GM23338 (cell line): Measurements from ENCODE around the gene MPRIP. TPM values are rescaled to one million over a fixed set of nuclear protein-coding genes. Genes with fewer than 3 reads are reported as not detected.

Source experiments
- ATAC-seq: fragments of 200-7000 bp; cut with Tn5 transposase; 3 replicates; pipeline ENCODE4 v1.9.1; 2020
- DNase-seq: peaks from one replicate; pipeline ENCODE4 v3.0.0-alpha.2; 2015; ENCODE audit warnings: low spot score
- H2AFZ ChIP-seq: fragments of 200-600 bp; sonication (generic); 2 replicates; pipeline ENCODE4 v1.8.0; 2016; ENCODE audit warnings: antibody characterized with exemption, mild to moderate bottlenecking, moderate library complexity
- H3F3A ChIP-seq: fragments of 200-600 bp; sonication (generic); replicated peaks from 2 replicates; pipeline ENCODE4 v1.8.0; 2017; ENCODE audit warnings: antibody characterized with exemption, mixed run types, low read depth
- H3K27ac ChIP-seq: fragments of 200-600 bp; sonication (generic); 2 replicates; pipeline ENCODE4 v1.6.1; 2016; ENCODE audit warnings: low read depth
- H3K27me3 ChIP-seq: fragments of 200-600 bp; sonication (generic); 2 replicates; pipeline ENCODE4 v1.8.0; 2016; ENCODE audit warnings: mild to moderate bottlenecking, mixed run types, moderate library complexity; ENCODE audit not compliant: insufficient read depth
- H3K36me3 ChIP-seq: fragments of 200-600 bp; sonication (generic); 2 replicates; pipeline ENCODE4 v1.8.0; 2016; ENCODE audit warnings: mild to moderate bottlenecking; ENCODE audit not compliant: insufficient read depth
- H3K4me1 ChIP-seq: fragments of 200-600 bp; sonication (generic); 2 replicates; pipeline ENCODE4 v1.8.0; 2016; ENCODE audit warnings: mild to moderate bottlenecking, moderate library complexity; ENCODE audit not compliant: insufficient read depth
- H3K4me2 ChIP-seq: fragments of 200-600 bp; sonication (generic); 2 replicates; pipeline ENCODE4 v1.7.1; 2017; ENCODE audit warnings: mixed run types
- H3K4me3 ChIP-seq: fragments of 200-600 bp; sonication (generic); 2 replicates; pipeline ENCODE4 v1.6.1; 2016; ENCODE audit warnings: mixed run types
- H3K79me2 ChIP-seq: fragments of 200-600 bp; sonication (generic); replicated peaks from 2 replicates; pipeline ENCODE4 v1.8.0; 2017; ENCODE audit warnings: mild to moderate bottlenecking; ENCODE audit not compliant: insufficient read depth
- H3K9me2 ChIP-seq: fragments of 200-600 bp; sonication (generic); 2 replicates; pipeline ENCODE4 v1.8.0; 2017; ENCODE audit not compliant: insufficient read depth
- H4K20me1 ChIP-seq: fragments of 200-600 bp; sonication (generic); replicated peaks from 2 replicates; pipeline ENCODE4 v1.8.0; 2017; ENCODE audit warnings: mild to moderate bottlenecking; ENCODE audit not compliant: insufficient read depth
- H3K27ac Mint-ChIP-seq: 2 replicates; pipeline ENCODE4 v1.8.0; 2020; ENCODE audit warnings: inconsistent platforms, mild to moderate bottlenecking, moderate library complexity, mixed read lengths
- H3K27me3 Mint-ChIP-seq: 3 replicates; pipeline ENCODE4 v1.8.0; 2022; ENCODE audit warnings: low read depth, mild to moderate bottlenecking, moderate library complexity, mixed read lengths, inconsistent platforms; ENCODE audit not compliant: insufficient read depth, poor library complexity
- H3K36me3 Mint-ChIP-seq: 3 replicates; pipeline ENCODE4 v1.8.0; 2021; ENCODE audit warnings: low read depth, mild to moderate bottlenecking, inconsistent platforms, moderate library complexity, mixed read lengths
- H3K4me1 Mint-ChIP-seq: 3 replicates; pipeline ENCODE4 v1.8.0; 2020; ENCODE audit warnings: mild to moderate bottlenecking, inconsistent platforms, mixed read lengths
- H3K4me3 Mint-ChIP-seq: 3 replicates; pipeline ENCODE4 v1.8.0; 2021; ENCODE audit warnings: moderate library complexity, mild to moderate bottlenecking, inconsistent platforms, mixed read lengths
- H3K9me3 Mint-ChIP-seq: 3 replicates; pipeline ENCODE4 v1.8.0; 2020; ENCODE audit warnings: moderate library complexity, mild to moderate bottlenecking, inconsistent platforms, mixed read lengths
- CREB1 ChIP-seq: fragments of 250-450 bp; sonication (Bioruptor Pico); IDR thresholded peaks from 2 replicates; pipeline ENCODE4 v1.5.0; 2020; ENCODE audit warnings: low read depth, mild to moderate bottlenecking, moderate library complexity
- EZH2 ChIP-seq: fragments of 200-600 bp; sonication (generic); IDR thresholded peaks from one replicate; pipeline ENCODE4 v1.8.0; 2017; ENCODE audit warnings: antibody characterized with exemption, mild to moderate bottlenecking, low read depth; ENCODE audit not compliant: unreplicated experiment
- EZH2phosphoT487 ChIP-seq: fragments of 200-600 bp; sonication (generic); IDR thresholded peaks from one replicate; pipeline ENCODE4 v1.8.1; 2018; ENCODE audit warnings: antibody characterized with exemption; ENCODE audit not compliant: unreplicated experiment
- JUNB ChIP-seq: IDR thresholded peaks from one replicate; pipeline ENCODE4 v1.6.1; 2016; ENCODE audit warnings: antibody characterized with exemption; ENCODE audit not compliant: unreplicated experiment
- polyA plus RNA-seq: library from polyadenylated mRNA; unstranded; fragments of >200 nt; fragmentation: Nextera tagmentation; extraction: Ambion mirVana; gene quantifications from 2 replicates; pipeline ENCODE4 v1.2.1, GENCODE V29; 2016
- total RNA-seq: library from RNA; depleted of rRNA; stranded (reverse); fragments of >200 nt; shearing (Covaris generic); gene quantifications from 2 replicates; pipeline ENCODE4 v1.2.3, GENCODE V29; 2014
- TF ChIP-seq, protein P1 (sequence below): fragments of 250-450 bp; sonication (Bioruptor Pico); IDR thresholded peaks from 2 replicates; pipeline ENCODE4 v1.5.0; 2020; ENCODE audit warnings: mild to moderate bottlenecking, moderate library complexity
- TF ChIP-seq, protein P2 (sequence below): IDR thresholded peaks from one replicate; pipeline ENCODE4 v1.6.1; 2018; ENCODE audit warnings: antibody characterized with exemption; ENCODE audit not compliant: unreplicated experiment
- TF ChIP-seq, protein P3 (sequence below), 2 experiments: fragments of 200-600 bp in 1 of 2; sonication (generic) in 1 of 2; conservative IDR thresholded peaks; 2 replicates each; pipeline versions ENCODE4 v1.5.1 to v1.6.1; 2016 to 2017; ENCODE audit warnings: antibody characterized with exemption in 2 of 2, low read depth in 2 of 2, mild to moderate bottlenecking in 2 of 2, moderate library complexity in 1 of 2

Gene MPRIP
- total and polyA plus RNA-seq, 2 experiments from 2014 or later: 39.3 to 113 TPM

DNA sequence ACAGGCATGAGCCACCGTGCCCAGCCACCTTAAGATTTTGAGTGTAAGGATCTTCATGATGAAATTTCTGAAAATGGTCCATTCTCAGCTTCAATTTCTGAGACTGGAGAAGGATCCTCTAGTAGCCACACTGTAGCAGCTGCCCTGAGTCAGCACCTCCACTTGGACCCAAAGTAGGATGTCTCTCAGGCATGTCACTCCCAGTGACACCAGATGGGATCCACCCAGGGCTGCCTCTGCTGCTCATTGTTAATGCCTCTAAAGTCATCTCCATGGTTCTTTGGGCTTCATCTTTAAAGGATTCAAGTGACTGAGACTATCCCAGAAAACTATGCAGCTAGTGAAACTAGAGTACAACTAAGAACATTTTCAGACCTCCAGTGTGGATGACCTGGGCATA lies 156.0 kb downstream of the MPRIP start:
- H3K27me3 Mint-ChIP-seq: peaks cover 4% of the 10 kb centered on the region
- no peak overlapping the region for H3K27ac ChIP-seq
- H3F3A ChIP-seq: no peaks in the 10 kb centered on the region
- no peak overlapping the region for H2AFZ ChIP-seq
- no peaks in the 10 kb centered on the region for H4K20me1 ChIP-seq
- no peaks in the 10 kb centered on the region for H3K27me3 ChIP-seq
- no peak for DNase-seq
- H3K9me3 Mint-ChIP-seq: no peaks in the 10 kb centered on the region
- H3K4me1 ChIP-seq: no peaks in the 10 kb centered on the region
- TF ChIP-seq EZH2: no peak
- TF ChIP-seq, protein P1, sequence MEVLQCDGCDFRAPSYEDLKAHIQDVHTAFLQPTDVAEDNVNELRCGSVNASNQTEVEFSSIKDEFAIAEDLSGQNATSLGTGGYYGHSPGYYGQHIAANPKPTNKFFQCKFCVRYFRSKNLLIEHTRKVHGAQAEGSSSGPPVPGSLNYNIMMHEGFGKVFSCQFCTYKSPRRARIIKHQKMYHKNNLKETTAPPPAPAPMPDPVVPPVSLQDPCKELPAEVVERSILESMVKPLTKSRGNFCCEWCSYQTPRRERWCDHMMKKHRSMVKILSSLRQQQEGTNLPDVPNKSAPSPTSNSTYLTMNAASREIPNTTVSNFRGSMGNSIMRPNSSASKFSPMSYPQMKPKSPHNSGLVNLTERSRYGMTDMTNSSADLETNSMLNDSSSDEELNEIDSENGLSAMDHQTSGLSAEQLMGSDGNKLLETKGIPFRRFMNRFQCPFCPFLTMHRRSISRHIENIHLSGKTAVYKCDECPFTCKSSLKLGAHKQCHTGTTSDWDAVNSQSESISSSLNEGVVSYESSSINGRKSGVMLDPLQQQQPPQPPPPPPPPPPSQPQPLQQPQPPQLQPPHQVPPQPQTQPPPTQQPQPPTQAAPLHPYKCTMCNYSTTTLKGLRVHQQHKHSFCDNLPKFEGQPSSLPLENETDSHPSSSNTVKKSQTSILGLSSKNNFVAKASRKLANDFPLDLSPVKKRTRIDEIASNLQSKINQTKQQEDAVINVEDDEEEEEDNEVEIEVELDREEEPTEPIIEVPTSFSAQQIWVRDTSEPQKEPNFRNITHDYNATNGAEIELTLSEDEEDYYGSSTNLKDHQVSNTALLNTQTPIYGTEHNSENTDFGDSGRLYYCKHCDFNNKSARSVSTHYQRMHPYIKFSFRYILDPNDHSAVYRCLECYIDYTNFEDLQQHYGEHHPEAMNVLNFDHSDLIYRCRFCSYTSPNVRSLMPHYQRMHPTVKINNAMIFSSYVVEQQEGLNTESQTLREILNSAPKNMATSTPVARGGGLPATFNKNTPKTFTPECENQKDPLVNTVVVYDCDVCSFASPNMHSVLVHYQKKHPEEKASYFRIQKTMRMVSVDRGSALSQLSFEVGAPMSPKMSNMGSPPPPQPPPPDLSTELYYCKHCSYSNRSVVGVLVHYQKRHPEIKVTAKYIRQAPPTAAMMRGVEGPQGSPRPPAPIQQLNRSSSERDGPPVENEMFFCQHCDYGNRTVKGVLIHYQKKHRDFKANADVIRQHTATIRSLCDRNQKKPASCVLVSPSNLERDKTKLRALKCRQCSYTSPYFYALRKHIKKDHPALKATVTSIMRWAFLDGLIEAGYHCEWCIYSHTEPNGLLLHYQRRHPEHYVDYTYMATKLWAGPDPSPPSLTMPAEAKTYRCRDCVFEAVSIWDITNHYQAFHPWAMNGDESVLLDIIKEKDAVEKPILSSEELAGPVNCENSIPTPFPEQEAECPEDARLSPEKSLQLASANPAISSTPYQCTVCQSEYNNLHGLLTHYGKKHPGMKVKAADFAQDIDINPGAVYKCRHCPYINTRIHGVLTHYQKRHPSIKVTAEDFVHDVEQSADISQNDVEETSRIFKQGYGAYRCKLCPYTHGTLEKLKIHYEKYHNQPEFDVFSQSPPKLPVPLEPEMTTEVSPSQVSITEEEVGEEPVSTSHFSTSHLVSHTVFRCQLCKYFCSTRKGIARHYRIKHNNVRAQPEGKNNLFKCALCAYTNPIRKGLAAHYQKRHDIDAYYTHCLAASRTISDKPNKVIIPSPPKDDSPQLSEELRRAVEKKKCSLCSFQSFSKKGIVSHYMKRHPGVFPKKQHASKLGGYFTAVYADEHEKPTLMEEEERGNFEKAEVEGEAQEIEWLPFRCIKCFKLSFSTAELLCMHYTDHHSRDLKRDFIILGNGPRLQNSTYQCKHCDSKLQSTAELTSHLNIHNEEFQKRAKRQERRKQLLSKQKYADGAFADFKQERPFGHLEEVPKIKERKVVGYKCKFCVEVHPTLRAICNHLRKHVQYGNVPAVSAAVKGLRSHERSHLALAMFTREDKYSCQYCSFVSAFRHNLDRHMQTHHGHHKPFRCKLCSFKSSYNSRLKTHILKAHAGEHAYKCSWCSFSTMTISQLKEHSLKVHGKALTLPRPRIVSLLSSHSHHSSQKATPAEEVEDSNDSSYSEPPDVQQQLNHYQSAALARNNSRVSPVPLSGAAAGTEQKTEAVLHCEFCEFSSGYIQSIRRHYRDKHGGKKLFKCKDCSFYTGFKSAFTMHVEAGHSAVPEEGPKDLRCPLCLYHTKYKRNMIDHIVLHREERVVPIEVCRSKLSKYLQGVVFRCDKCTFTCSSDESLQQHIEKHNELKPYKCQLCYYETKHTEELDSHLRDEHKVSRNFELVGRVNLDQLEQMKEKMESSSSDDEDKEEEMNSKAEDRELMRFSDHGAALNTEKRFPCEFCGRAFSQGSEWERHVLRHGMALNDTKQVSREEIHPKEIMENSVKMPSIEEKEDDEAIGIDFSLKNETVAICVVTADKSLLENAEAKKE (CRISPR knock-in tag): no peak
- no peak for TF ChIP-seq CREB1
- TF ChIP-seq, protein P2, sequence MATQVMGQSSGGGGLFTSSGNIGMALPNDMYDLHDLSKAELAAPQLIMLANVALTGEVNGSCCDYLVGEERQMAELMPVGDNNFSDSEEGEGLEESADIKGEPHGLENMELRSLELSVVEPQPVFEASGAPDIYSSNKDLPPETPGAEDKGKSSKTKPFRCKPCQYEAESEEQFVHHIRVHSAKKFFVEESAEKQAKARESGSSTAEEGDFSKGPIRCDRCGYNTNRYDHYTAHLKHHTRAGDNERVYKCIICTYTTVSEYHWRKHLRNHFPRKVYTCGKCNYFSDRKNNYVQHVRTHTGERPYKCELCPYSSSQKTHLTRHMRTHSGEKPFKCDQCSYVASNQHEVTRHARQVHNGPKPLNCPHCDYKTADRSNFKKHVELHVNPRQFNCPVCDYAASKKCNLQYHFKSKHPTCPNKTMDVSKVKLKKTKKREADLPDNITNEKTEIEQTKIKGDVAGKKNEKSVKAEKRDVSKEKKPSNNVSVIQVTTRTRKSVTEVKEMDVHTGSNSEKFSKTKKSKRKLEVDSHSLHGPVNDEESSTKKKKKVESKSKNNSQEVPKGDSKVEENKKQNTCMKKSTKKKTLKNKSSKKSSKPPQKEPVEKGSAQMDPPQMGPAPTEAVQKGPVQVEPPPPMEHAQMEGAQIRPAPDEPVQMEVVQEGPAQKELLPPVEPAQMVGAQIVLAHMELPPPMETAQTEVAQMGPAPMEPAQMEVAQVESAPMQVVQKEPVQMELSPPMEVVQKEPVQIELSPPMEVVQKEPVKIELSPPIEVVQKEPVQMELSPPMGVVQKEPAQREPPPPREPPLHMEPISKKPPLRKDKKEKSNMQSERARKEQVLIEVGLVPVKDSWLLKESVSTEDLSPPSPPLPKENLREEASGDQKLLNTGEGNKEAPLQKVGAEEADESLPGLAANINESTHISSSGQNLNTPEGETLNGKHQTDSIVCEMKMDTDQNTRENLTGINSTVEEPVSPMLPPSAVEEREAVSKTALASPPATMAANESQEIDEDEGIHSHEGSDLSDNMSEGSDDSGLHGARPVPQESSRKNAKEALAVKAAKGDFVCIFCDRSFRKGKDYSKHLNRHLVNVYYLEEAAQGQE: no peak
- TF ChIP-seq JUNB: no peak
- TF ChIP-seq EZH2phosphoT487: no peak
- TF ChIP-seq, protein P3, sequence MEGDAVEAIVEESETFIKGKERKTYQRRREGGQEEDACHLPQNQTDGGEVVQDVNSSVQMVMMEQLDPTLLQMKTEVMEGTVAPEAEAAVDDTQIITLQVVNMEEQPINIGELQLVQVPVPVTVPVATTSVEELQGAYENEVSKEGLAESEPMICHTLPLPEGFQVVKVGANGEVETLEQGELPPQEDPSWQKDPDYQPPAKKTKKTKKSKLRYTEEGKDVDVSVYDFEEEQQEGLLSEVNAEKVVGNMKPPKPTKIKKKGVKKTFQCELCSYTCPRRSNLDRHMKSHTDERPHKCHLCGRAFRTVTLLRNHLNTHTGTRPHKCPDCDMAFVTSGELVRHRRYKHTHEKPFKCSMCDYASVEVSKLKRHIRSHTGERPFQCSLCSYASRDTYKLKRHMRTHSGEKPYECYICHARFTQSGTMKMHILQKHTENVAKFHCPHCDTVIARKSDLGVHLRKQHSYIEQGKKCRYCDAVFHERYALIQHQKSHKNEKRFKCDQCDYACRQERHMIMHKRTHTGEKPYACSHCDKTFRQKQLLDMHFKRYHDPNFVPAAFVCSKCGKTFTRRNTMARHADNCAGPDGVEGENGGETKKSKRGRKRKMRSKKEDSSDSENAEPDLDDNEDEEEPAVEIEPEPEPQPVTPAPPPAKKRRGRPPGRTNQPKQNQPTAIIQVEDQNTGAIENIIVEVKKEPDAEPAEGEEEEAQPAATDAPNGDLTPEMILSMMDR (conservative IDR thresholded peaks at IDR 0.05; ENCODE audit: low read depth in 2 of 2): no peak
- H3K4me3 Mint-ChIP-seq: no peak overlapping the region
- H3K4me1 Mint-ChIP-seq: no peaks in the 10 kb centered on the region
- no peak overlapping the region for H3K4me2 ChIP-seq
- no peak overlapping the region for H3K27ac Mint-ChIP-seq
- H3K36me3 Mint-ChIP-seq: no peaks in the 10 kb centered on the region
- H3K9me2 ChIP-seq: no peaks in the 10 kb centered on the region
- no peaks in the 10 kb centered on the region for H3K36me3 ChIP-seq
- H3K79me2 ChIP-seq: no peaks in the 10 kb centered on the region
- ATAC-seq: no peak
- no peak overlapping the region for H3K4me3 ChIP-seq
